ENCODE data around the gene CDK5. TPM values are rescaled to one million over a fixed set of nuclear protein-coding genes. Genes with fewer than 3 reads are reported as not detected.

Gene CDK5
- total and polyA plus RNA-seq, 2 of the 13 experiments (the other 11 are each of a cell fraction or from before 2014, with no cell fraction given), result 16.4 to 21.3 TPM

DNA sequence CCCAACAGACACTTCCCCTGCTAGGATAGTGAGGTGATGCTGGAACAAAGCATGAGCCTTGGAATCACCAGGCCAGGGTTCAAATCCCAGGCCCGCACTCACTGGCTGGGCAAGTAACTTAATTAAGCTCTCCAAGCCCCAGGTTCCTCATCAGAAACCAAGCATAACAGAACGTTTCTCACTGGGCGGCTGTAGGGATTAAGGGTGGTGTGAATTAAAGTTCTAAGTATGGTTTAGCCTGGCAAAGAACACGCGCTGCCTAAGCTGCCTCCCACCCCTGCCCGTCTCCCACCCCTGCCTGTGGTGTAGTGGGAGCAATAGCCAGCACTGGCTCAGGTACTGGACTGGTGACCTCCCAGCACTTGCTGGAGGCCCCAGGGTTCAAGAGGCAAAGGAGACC lies 7.3 kb upstream of the CDK5 start:
- CTCF ChIA-PET (ENCODE audit: low intra/inter-chr PET ratio, low total read pairs), result no interaction called here
- POLR2A ChIA-PET, result no interaction called here
- H2AFZ ChIP-seq (ENCODE audit: low read length), result no peak overlapping the region
- no peaks in the 10 kb centered on the region for H3K9me3 ChIP-seq (ENCODE audit: low read length)
- H3K27ac ChIP-seq (ENCODE audit: extremely low read length, insufficient read depth, low read length), result no peak overlapping the region
- BruUV-seq (replicated peaks), result no TSS peak
- TF ChIP-seq, protein P1, sequence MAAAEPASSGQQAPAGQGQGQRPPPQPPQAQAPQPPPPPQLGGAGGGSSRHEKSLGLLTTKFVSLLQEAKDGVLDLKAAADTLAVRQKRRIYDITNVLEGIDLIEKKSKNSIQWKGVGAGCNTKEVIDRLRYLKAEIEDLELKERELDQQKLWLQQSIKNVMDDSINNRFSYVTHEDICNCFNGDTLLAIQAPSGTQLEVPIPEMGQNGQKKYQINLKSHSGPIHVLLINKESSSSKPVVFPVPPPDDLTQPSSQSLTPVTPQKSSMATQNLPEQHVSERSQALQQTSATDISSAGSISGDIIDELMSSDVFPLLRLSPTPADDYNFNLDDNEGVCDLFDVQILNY (CRISPR knock-in tag; conservative IDR thresholded peaks at IDR 0.05), result no peak
- TF ChIP-seq, protein P2, sequence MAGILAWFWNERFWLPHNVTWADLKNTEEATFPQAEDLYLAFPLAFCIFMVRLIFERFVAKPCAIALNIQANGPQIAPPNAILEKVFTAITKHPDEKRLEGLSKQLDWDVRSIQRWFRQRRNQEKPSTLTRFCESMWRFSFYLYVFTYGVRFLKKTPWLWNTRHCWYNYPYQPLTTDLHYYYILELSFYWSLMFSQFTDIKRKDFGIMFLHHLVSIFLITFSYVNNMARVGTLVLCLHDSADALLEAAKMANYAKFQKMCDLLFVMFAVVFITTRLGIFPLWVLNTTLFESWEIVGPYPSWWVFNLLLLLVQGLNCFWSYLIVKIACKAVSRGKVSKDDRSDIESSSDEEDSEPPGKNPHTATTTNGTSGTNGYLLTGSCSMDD (CRISPR knock-in tag; IDR thresholded peaks at IDR 0.05), result no peak
- TF ChIP-seq MAFF (IDR thresholded peaks at IDR 0.05; ENCODE audit: low read depth, low read length) (no peak), TBX3 (IDR thresholded peaks at IDR 0.05; ENCODE audit: borderline replicate concordance) (no peak), XBP1 (CRISPR knock-in tag; IDR thresholded peaks at IDR 0.05) (no peak), MXD4 (CRISPR knock-in tag; IDR thresholded peaks at IDR 0.05) (no peak), KDM3A (CRISPR knock-in tag; IDR thresholded peaks at IDR 0.05; ENCODE audit: low read depth) (no peak), SNRNP70 (IDR thresholded peaks at IDR 0.05; ENCODE audit: low read depth, low read length) (no peak), ZMYM2 (CRISPR knock-in tag; IDR thresholded peaks at IDR 0.05) (no peak), ASH2L (IDR thresholded peaks at IDR 0.05; ENCODE audit: insufficient read length, low read depth, low read length) (no peak), ZBTB1 (CRISPR knock-in tag; IDR thresholded peaks at IDR 0.05; ENCODE audit: borderline replicate concordance) (no peak), MATR3 (CRISPR knock-in tag; IDR thresholded peaks at IDR 0.05) (no peak), HES4 (CRISPR knock-in tag; IDR thresholded peaks at IDR 0.05; ENCODE audit: borderline replicate concordance) (no peak)
- TF ChIP-seq, protein P3, sequence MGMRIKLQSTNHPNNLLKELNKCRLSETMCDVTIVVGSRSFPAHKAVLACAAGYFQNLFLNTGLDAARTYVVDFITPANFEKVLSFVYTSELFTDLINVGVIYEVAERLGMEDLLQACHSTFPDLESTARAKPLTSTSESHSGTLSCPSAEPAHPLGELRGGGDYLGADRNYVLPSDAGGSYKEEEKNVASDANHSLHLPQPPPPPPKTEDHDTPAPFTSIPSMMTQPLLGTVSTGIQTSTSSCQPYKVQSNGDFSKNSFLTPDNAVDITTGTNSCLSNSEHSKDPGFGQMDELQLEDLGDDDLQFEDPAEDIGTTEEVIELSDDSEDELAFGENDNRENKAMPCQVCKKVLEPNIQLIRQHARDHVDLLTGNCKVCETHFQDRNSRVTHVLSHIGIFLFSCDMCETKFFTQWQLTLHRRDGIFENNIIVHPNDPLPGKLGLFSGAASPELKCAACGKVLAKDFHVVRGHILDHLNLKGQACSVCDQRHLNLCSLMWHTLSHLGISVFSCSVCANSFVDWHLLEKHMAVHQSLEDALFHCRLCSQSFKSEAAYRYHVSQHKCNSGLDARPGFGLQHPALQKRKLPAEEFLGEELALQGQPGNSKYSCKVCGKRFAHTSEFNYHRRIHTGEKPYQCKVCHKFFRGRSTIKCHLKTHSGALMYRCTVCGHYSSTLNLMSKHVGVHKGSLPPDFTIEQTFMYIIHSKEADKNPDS (CRISPR knock-in tag; IDR thresholded peaks at IDR 0.05), result no peak
- TF ChIP-seq, protein P4, sequence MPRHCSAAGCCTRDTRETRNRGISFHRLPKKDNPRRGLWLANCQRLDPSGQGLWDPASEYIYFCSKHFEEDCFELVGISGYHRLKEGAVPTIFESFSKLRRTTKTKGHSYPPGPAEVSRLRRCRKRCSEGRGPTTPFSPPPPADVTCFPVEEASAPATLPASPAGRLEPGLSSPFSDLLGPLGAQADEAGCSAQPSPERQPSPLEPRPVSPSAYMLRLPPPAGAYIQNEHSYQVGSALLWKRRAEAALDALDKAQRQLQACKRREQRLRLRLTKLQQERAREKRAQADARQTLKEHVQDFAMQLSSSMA (CRISPR knock-in tag; IDR thresholded peaks at IDR 0.05), result no peak
- TF ChIP-seq, protein P5, sequence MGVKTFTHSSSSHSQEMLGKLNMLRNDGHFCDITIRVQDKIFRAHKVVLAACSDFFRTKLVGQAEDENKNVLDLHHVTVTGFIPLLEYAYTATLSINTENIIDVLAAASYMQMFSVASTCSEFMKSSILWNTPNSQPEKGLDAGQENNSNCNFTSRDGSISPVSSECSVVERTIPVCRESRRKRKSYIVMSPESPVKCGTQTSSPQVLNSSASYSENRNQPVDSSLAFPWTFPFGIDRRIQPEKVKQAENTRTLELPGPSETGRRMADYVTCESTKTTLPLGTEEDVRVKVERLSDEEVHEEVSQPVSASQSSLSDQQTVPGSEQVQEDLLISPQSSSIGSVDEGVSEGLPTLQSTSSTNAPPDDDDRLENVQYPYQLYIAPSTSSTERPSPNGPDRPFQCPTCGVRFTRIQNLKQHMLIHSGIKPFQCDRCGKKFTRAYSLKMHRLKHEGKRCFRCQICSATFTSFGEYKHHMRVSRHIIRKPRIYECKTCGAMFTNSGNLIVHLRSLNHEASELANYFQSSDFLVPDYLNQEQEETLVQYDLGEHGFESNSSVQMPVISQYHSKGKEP (CRISPR knock-in tag; IDR thresholded peaks at IDR 0.05), result no peak
- no peak for ATAC-seq
- H3K4me3 ChIP-seq (replicated peaks in 1 of 3; ENCODE audit: insufficient read depth in 1 of 3, low read depth in 2 of 3, low read length in 3 of 3), result no peak overlapping the region
- H4K20me1 ChIP-seq (ENCODE audit: insufficient read depth, low read length), result peaks cover 4% of the 10 kb centered on the region; the same call in 1 of the 2 replicates
- no peak for FAIRE-seq
- peaks cover 16% of the 10 kb centered on the region for H3K79me2 ChIP-seq (ENCODE audit: insufficient read depth, low read length)
- H3K4me1 ChIP-seq (ENCODE audit: insufficient read depth, low read length), result peaks cover 40% of the 10 kb centered on the region
- 94% methylated on average over 6 of the region's 6 CpGs for WGBS (ENCODE audit: low lambda C conversion rate)
- no peak overlapping the region for H3K9ac ChIP-seq (ENCODE audit: insufficient read depth, low read depth, low read length)
- H3K36me3 ChIP-seq (replicated peaks in 1 of 2; ENCODE audit: control insufficient read depth in 1 of 2, insufficient read depth in 2 of 2, low read length in 2 of 2), result peaks cover 15 to 52% of the 10 kb centered on the region in 2 experiments; a peak in 4 of 5 replicates
- no peak for DNase-seq (ENCODE audit: low spot score)
- in situ Hi-C loops (cut with HindIII; ENCODE audit: extremely low pct_ligation_motif_present, low pct_unique_long_range_greater_than_20kb) (no loop called here), intact Hi-C loops (cut with micrococcal nuclease; ENCODE audit: unreplicated experiment) (no loop called here)
- no peaks in the 10 kb centered on the region; a peak in 1 of 5 replicates for H3K27me3 ChIP-seq (ENCODE audit: control insufficient read depth in 1 of 2, insufficient read depth in 2 of 2, low read length in 2 of 2)
- H3K4me2 ChIP-seq (ENCODE audit: low read depth, low read length), result no peak overlapping the region

Measured in HepG2 (cell line).